ENCODE results near the gene KLK6. TPM values are rescaled to one million over a fixed set of nuclear protein-coding genes. Genes with fewer than 3 reads are reported as not detected.

The KLK6 gene
- total RNA-seq, 3 donors from 2014 or later = not detected

DNA sequence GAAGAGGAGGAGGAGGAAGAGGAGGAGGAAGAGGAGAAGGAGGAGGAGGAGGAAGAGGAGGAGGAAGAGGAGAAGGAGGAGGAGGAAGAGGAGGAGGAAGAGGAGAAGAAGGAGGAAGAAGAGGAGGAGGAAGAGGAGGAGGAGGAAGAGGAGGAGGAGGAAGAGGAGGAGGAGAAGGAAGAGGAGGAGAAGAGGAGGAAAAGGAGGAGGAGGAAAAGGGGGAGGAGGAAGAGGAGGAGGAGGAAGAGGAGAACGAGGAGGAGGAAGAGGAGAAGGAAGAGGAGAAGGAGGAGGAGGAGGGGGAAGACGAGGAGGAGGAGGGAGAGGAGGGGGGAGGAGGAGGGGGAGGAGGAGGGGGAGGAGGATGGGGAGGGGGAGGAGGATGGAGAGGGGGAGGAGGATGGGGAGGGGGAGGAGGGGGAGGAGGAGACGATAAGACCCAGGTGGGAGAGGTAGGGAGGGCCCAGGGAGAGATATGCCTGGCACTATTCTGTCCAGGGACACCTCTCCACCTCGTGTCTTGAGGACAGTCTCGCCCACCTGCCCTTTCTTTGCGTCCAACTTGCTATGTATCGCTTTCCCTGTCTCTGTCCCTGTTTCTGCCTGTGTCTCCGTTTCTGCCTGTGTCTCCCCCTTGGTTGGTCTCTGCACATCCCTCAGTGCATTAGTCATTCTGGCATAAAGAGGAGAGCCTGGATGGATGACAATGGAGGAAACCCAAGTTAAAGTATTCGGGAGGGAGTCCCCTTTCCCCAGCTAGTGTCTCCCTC, 9.5 kb downstream of the KLK6 start:
- TF ChIP-seq, protein P1, sequence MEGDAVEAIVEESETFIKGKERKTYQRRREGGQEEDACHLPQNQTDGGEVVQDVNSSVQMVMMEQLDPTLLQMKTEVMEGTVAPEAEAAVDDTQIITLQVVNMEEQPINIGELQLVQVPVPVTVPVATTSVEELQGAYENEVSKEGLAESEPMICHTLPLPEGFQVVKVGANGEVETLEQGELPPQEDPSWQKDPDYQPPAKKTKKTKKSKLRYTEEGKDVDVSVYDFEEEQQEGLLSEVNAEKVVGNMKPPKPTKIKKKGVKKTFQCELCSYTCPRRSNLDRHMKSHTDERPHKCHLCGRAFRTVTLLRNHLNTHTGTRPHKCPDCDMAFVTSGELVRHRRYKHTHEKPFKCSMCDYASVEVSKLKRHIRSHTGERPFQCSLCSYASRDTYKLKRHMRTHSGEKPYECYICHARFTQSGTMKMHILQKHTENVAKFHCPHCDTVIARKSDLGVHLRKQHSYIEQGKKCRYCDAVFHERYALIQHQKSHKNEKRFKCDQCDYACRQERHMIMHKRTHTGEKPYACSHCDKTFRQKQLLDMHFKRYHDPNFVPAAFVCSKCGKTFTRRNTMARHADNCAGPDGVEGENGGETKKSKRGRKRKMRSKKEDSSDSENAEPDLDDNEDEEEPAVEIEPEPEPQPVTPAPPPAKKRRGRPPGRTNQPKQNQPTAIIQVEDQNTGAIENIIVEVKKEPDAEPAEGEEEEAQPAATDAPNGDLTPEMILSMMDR (IDR thresholded peaks at IDR 0.05) = no peak
- ATAC-seq = no peak
- no peaks in the 10 kb centered on the region for H3K4me1 ChIP-seq (ENCODE audit: low read depth)
- H3K4me3 ChIP-seq = no peak overlapping the region
- no peaks in the 10 kb centered on the region for H3K9me3 ChIP-seq
- intact Hi-C loops (cut with DNase I, micrococcal nuclease) = no loop called here
- no peak for DNase-seq
- no peaks in the 10 kb centered on the region for H3K36me3 ChIP-seq (ENCODE audit: low read depth)

DNA sequence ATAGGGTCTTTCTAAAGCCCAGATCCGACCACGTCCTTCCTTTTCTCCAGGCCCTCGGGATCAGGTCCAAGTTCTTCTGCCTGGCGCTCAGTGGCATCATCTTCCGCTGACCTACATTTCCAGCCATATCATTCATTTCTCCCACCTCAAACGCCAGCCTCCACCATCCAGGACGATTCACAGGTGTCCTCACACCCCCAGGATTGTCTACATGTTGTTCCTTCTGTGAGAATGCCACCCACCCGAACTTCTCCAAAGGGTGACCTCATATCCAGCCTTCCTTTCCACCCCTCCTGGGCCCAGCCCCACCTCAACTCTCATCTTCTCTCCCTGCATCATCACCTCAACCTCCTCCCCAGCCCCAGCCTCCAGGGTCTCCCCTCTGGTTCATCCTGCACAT, 11.8 kb downstream of the KLK6 start:
- DNase-seq = no peak

DNA sequence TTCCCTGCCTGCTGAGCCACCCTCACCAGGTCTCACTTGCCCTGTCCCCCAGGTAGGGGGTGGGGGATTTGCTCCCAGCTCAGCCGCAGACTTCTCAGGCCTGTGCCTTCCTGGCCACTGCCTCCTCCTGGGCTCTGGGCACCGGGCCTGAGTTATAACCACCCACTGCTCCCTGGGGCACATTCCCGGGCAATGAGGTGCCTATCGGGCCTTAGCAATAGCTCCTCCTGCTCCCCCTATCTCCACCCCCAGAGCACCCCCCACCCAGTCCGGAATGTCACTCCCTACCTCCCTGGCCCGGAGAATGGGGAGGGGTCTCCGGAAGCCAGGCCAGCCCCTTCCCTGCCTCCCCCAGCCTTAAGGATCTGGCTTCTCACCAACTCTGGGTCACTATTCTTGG, 16.5 kb downstream of the KLK6 start, which contains the start of gene KLK5:
TSS of gene KLK5 (minus strand) at position 129 of the 400 bp plus-strand sequence. CDS start 381 bp downstream, outside the sequence.
- intact Hi-C loops (cut with DNase I, micrococcal nuclease) = no loop called here
- ATAC-seq (no peak), DNase-seq (no peak)
- Histone ChIP-seq H3K9me3 (no peaks in the 10 kb centered on the region), H3K36me3 (ENCODE audit: low read depth) (no peaks in the 10 kb centered on the region), H3K4me3 (no peak within 1 kb of the TSS), H3K4me1 (ENCODE audit: low read depth) (no peaks in the 10 kb centered on the region)
- TF ChIP-seq, protein P1 (IDR thresholded peaks at IDR 0.05) = no peak

More for the DNA sequence above, 11.8 kb downstream of the KLK6 start:
- Histone ChIP-seq H3K36me3 (ENCODE audit: low read depth) (no peaks in the 10 kb centered on the region), H3K4me3 (no peak overlapping the region), H3K4me1 (ENCODE audit: low read depth) (no peaks in the 10 kb centered on the region), H3K9me3 (no peaks in the 10 kb centered on the region)
- TF ChIP-seq, protein P1 (IDR thresholded peaks at IDR 0.05) = no peak
- intact Hi-C loops (cut with DNase I, micrococcal nuclease) = no loop called here
- no peak for ATAC-seq

DNA sequence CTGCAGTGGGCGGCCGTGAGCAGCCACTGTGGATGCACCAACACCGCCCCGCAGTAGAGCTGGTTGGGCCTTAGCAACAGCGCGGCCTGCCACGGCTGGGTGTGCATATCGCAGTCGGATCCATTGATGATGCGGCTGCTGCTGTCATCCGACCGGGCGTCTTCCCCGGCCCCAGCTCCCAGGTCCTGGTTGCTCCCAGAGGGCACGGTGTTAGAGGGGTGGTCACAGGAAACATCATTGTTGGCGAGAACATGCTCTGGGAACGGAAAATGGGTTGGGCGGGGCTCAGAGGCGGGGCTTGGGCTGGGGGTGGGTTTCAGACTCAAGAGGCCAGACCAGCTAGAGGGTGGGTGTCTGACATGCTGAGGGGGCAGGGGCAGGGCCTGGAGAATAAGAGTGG, 19.5 kb downstream of the KLK6 start:
- no peaks in the 10 kb centered on the region for H3K9me3 ChIP-seq
- intact Hi-C loops (cut with DNase I, micrococcal nuclease) = no loop called here
- no peaks in the 10 kb centered on the region for H3K36me3 ChIP-seq (ENCODE audit: low read depth)
- TF ChIP-seq, protein P1 (IDR thresholded peaks at IDR 0.05) = no peak
- ATAC-seq = no peak
- no peak overlapping the region for H3K4me3 ChIP-seq
- DNase-seq = no peak
- no peaks in the 10 kb centered on the region for H3K4me1 ChIP-seq (ENCODE audit: low read depth)

DNA sequence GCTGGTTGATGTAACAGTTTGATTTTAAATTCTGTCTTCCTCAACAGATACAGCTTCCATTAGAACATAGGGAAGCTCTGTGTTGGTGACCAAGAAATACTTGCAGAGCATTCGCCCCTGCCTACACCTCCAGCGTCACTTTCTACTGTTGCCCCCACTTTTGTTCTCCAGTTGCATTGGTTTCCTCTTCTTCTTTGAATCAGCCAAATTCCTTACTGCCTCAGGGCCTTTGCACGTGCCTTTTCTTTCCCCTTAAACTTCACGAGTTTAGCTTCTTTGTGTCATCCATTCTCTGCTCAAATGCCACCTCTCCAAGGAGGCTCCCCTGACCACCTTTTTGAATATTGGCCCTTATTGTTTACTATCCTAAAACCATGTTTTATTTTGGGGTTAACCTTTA, 22.3 kb downstream of the KLK6 start:
- Histone ChIP-seq H3K36me3 (ENCODE audit: low read depth) (no peaks in the 10 kb centered on the region), H3K4me3 (no peak overlapping the region), H3K4me1 (ENCODE audit: low read depth) (no peaks in the 10 kb centered on the region), H3K9me3 (no peaks in the 10 kb centered on the region)
- DNase-seq = no peak
- TF ChIP-seq, protein P1 (IDR thresholded peaks at IDR 0.05) = no peak
- intact Hi-C loops (cut with DNase I, micrococcal nuclease) = no loop called here
- no peak for ATAC-seq
